Upper lobe of left lung (tissue), 6 donors: ENCODE data around the gene CENPO. TPM values are rescaled to one million over a fixed set of nuclear protein-coding genes. Genes with fewer than 3 reads are reported as not detected.

ENCODE experiments used
- ATAC-seq, 2 donors: fragments of 200-7000 bp; cut with Tn5 transposase; one replicate each; pipeline ENCODE4 v1.9.1; 2022; ENCODE audit warnings: mild to moderate bottlenecking in 2 of 2, moderate library complexity in 2 of 2; ENCODE audit not compliant: low FRiP score in 2 of 2
- DNase-seq, 2 donors: peaks; one replicate each; pipeline ENCODE4 v3.0.0-alpha.2; 2019 to 2020
- H3K27ac ChIP-seq, 4 donors: fragments of 200-600 bp; sonication (generic); one replicate each; pipeline ENCODE4 v1.5.1; 2016 to 2019
- H3K27me3 ChIP-seq, 4 donors: fragments of 200-600 bp; sonication (generic); one replicate each; pipeline ENCODE4 v1.5.1; 2017 to 2019
- H3K36me3 ChIP-seq, 4 donors: fragments of 200-600 bp; sonication (generic); one replicate each; pipeline ENCODE4 v1.5.1; 2016 to 2019
- H3K4me1 ChIP-seq, 4 donors: fragments of 200-600 bp; sonication (generic); one replicate each; pipeline ENCODE4 v1.5.1; 2018 to 2019
- H3K4me3 ChIP-seq, 4 donors: fragments of 200-600 bp; sonication (generic); one replicate each; pipeline ENCODE4 v1.5.1; 2017 to 2019; ENCODE audit warnings: mild to moderate bottlenecking in 2 of 4, moderate library complexity in 1 of 4
- H3K9me3 ChIP-seq, 4 donors: fragments of 200-600 bp; sonication (generic); one replicate each; pipeline ENCODE4 v1.5.1; 2018 to 2019
- CTCF ChIP-seq, 6 experiments: fragments of 450-650 bp in 4 of 6; fragments of 200-600 bp in 2 of 6; sonication (generic) in 2 of 6; IDR thresholded peaks; one replicate each; pipeline ENCODE4 v1.5.1; 2016 to 2019; ENCODE audit warnings: antibody characterized with exemption in 6 of 6
- EP300 ChIP-seq, 4 donors: sonication (generic); formaldehyde crosslinking; IDR thresholded peaks; one replicate each; pipeline ENCODE4 v1.5.1; 2017; ENCODE audit warnings: antibody characterized with exemption in 4 of 4, control low read depth in 2 of 4
- POLR2A ChIP-seq, 4 donors: fragments of 450-650 bp; IDR thresholded peaks; one replicate each; pipeline ENCODE4 v1.5.1; 2016 to 2017; ENCODE audit warnings: antibody characterized with exemption in 4 of 4, mild to moderate bottlenecking in 2 of 4
- POLR2AphosphoS5 ChIP-seq, 2 donors: sonication (generic); formaldehyde crosslinking; IDR thresholded peaks; one replicate each; pipeline ENCODE4 v1.5.1; 2017; ENCODE audit warnings: antibody characterized with exemption in 2 of 2
- WGBS, 2 donors: methylation state at CpG; one replicate each; pipeline ENCODE4 v1.1.5; 2017 to 2018; 5-methylcytosine and 5-hydroxymethylcytosine counted together
- total RNA-seq, 6 donors: library from RNA; depleted of rRNA in 4 of 6; stranded (reverse); fragments of >200 nt in 4 of 6; gene quantifications; one replicate each; pipeline versions ENCODE4 v1.1.0 to v1.2.1, GENCODE V29; 2016 to 2021
- donor health status: DM: no; HTN: no; CAD: no; lungs with moderate emphysema.
- donor health status: DM: no; HTN: yes; CAD: no; lungs with severe emphysema.

Gene CENPO
- total RNA-seq, 6 donors from 2014 or later = 4.9 to 8.7 (median 7.2) TPM

- H3K4me3 ChIP-seq = no peak overlapping the region
- TF ChIP-seq POLR2AphosphoS5 (IDR thresholded peaks at IDR 0.05) (no peak), POLR2A (IDR thresholded peaks at IDR 0.05) (no peak), CTCF (IDR thresholded peaks at IDR 0.05) (no peak), EP300 (IDR thresholded peaks at IDR 0.05) (no peak)
- H3K27ac ChIP-seq = no peak overlapping the region
- 64 to 78% methylated on average over 7 of the region's 7 CpGs for WGBS, 2 donors
- ATAC-seq (no peak), DNase-seq (no peak)
- H3K9me3 ChIP-seq = no peaks in the 10 kb centered on the region
- H3K27me3 ChIP-seq = no peaks in the 10 kb centered on the region
- peaks cover 5 to 30% (median 13%) of the 10 kb centered on the region in 4 donors for H3K36me3 ChIP-seq
- H3K4me1 ChIP-seq = peaks cover 0 to 12% (median 0%) of the 10 kb centered on the region in 4 donors
Measured at GRCh38 chr2:24768601-24769000, 24.6 kb upstream of the CENPO start.

GRCh38 chr2:24771061-24771460, 22.2 kb upstream of the CENPO start:
- ATAC-seq = no peak
- no peak overlapping the region for H3K27ac ChIP-seq
- 95 to 96% methylated on average over 5 of the region's 5 CpGs for WGBS, 2 donors

GRCh38 chr2:24771764-24772586, 21.2 kb upstream of the CENPO start:
- no peak for TF ChIP-seq EP300 (IDR thresholded peaks at IDR 0.05)
- no peak for TF ChIP-seq POLR2A (IDR thresholded peaks at IDR 0.05)
- TF ChIP-seq CTCF (IDR thresholded peaks at IDR 0.05) = no peak
- no peak for TF ChIP-seq POLR2AphosphoS5 (IDR thresholded peaks at IDR 0.05)
- Histone ChIP-seq H3K4me1 (peaks cover 0 to 12% (median 0%) of the 10 kb centered on the region in 4 donors), H3K4me3 (no peak overlapping the region), H3K27me3 (no peaks in the 10 kb centered on the region), H3K27ac (peak overlapping the region in 3 of 4 donors; percentile 1 to 49 (median 20)), H3K36me3 (peaks cover 0 to 14% (median 3%) of the 10 kb centered on the region in 4 donors), H3K9me3 (no peaks in the 10 kb centered on the region)
- peak; percentile 56 to 90 for ATAC-seq
- WGBS, 2 donors = 74 to 84% methylated on average over 5 of the region's 5 CpGs
- peak in 1 of 2 donors; percentile 88 for DNase-seq

More at GRCh38 chr2:24771061-24771460, 22.2 kb upstream of the CENPO start:
- H3K36me3 ChIP-seq = peaks cover 0 to 14% (median 3%) of the 10 kb centered on the region in 4 donors
- H3K27me3 ChIP-seq = no peaks in the 10 kb centered on the region
- H3K9me3 ChIP-seq = no peaks in the 10 kb centered on the region
- no peak overlapping the region for H3K4me3 ChIP-seq
- TF ChIP-seq EP300 (IDR thresholded peaks at IDR 0.05) (no peak), CTCF (IDR thresholded peaks at IDR 0.05) (no peak), POLR2AphosphoS5 (IDR thresholded peaks at IDR 0.05) (no peak), POLR2A (IDR thresholded peaks at IDR 0.05) (no peak)
- no peak for DNase-seq
- H3K4me1 ChIP-seq = peaks cover 0 to 12% (median 0%) of the 10 kb centered on the region in 4 donors

- Histone ChIP-seq H3K36me3 (peaks cover 0 to 9% (median 0%) of the 10 kb centered on the region in 4 donors), H3K27me3 (no peaks in the 10 kb centered on the region), H3K4me3 (no peak overlapping the region), H3K27ac (no peak overlapping the region), H3K4me1 (peaks cover 5 to 15% (median 8%) of the 10 kb centered on the region in 4 donors), H3K9me3 (no peaks in the 10 kb centered on the region)
- WGBS, 2 donors = 72 to 84% methylated on average over 3 of the region's 3 CpGs
- TF ChIP-seq EP300 (IDR thresholded peaks at IDR 0.05) (no peak), POLR2A (IDR thresholded peaks at IDR 0.05) (no peak), POLR2AphosphoS5 (IDR thresholded peaks at IDR 0.05) (no peak), CTCF (IDR thresholded peaks at IDR 0.05) (no peak)
- ATAC-seq (no peak), DNase-seq (no peak)
Measured at GRCh38 chr2:24774373-24774772, 18.9 kb upstream of the CENPO start.
